GM18909 (cell line): Measurements from ENCODE around the gene ABCB9.
A peak's percentile ranks its signal among the peaks of the same experiment; 100 is the strongest.

ENCODE experiments used
- ATAC-seq: cut with Tn5 transposase; IDR thresholded peaks from one replicate; pipeline ENCODE4 v1.9.1; 2021; ENCODE audit warnings: mild to moderate bottlenecking; ENCODE audit not compliant: unreplicated experiment, poor library complexity

Gene ABCB9

DNA sequence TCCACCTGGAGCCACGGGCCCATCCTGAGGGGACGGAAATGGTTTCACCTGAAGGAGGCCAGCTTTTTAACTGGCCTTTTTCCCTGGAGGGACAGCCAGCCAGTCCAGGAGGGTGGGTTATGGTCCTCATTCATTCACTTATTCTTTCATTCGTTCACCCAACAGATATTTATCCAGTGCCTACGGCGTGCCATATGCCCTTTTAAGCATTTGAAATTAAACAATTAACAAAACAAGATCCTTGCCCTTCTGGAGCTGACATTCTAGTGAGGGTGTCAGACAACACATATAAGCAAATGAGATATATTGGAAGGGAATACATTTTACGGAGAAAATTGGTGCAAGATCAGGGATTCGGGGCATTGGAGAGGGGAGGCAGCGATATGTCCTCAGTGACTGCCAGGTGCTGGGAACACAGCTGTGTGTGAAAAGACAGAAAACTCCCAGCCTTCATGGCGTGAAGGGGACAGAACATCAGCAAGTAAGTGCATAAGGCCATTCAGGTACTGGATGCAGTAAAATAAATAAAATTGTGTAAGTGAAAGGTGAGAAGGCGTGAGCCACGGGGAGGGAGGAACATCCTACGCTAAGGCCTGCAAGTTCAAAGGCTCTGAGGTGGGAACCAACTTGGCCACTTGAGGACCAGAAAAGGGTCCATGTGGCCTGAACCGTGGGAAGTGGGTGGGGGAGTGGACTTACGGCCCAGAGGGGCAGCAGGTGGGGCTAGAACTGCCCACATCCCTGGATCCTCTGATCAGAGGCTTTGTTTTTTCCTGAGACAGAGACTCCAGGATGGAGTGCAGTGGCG, 684 bp upstream of the ABCB9 start:
- ATAC-seq = no peak

DNA sequence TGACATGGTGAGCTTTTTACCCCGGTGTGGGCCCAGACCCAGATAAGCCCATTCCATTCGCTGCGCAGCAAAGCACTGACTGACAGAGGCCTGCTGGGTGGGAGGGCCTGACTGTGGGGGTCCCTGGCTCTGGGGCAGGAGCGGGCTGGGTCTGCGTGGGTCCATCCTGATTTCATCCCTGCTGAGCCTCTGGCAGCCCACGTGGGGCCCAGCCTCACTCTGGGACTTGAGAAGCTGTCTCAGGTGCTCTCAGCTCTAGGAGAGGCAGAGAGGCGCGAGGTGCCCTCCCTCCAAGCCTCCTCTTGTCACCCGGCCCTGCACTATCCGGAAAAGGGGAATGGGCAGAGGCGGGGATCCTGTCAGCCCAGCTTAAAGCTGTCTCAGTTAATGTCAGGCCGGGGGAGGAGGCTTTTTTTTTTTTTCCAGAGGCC, 927 bp downstream of the ABCB9 start:
- no peak for ATAC-seq

DNA sequence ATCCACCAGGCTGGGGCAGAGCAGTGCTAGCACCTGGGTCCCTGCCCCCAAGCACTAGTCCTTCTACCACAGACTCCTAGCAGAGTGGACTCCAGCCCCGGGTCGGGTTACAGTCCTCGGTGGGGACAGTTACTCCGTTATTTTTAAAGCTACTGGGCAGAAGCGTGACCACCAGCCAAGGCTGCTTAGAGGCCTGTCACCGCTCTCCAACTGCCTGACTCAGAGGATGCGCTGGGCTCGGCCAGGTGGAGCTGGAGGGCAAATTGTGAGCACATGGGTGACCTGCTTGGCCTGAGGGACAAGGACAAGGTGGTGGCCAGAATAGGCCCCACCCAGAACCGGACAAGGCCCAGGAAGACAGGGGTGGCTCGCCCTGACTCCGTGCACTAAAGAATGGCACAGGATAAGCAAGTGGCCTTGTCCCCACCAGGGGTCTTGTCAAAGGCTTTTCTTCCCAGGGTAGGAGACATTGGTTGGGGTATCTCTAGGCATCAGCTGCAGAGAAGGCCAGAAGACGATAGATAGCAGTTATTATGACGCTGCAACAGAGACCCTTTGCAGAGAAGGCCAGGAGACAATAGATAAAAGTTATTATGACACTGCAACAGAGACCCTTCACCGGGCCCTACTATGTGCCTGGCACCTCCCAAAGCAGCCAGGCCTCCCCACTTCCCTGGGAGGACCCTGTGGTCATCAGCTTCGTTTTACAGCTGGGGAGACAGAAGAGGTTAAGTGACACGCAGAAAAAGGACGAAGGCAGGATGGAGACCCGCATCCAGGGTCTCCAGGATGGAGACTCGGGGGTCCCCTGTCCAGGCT, 1.6 kb downstream of the ABCB9 start:
- ATAC-seq = no peak

DNA sequence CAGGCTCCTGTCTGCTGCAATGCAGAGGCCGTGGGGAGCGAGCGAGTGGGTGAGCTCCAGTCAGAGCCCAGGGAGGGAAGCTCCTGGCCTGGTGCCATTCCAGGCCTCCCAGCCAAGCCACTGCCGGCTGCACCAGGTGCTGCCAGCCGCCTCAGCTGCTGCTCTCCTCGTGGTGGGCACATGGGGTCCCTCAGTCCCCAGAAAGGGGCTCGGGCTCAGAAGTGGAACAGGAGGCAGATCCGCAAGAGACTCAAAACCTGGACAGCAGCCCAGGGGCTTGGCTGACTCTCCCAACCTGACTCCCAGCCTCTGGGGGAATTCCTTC, 2.4 kb downstream of the ABCB9 start:
- ATAC-seq = no peak

DNA sequence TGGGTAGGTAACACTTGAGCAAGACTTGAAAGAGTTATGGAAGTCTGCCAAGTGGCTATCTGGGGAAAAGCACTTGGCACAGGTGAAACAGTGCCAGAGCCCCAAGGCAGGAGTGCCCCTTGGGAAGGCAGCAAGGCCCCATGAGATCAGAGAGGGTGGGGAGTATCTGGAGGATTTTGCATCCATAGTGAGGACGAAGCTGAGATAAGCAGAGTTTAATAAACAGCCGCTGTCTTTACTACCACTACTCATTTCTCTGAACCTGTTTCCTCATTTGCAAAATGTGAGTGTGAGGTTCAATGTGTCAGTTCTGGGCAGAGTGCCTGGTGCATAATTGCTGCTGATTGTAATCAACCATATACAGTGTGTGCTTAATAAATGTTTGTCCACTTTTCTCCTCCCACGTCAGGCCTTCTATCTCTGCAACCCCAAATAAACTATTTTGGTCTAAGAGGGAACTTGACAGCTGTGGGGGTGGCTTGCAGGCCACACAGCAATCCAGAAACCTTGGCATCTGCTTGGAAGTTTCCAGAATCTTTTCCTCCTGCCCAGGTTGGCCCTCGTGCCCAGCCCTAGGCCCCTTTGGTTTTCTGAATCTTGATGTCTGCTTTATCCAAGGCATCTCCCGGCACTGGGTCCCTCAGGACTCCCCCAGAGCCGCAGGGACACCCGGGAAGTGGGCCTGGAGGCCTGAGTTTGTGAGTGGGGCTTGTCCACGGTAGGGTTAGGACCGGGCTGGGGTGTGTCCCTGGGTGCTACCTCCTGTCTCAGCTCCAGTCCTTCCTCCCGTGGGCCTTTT, 4.5 kb downstream of the ABCB9 start:
- ATAC-seq = no peak

DNA sequence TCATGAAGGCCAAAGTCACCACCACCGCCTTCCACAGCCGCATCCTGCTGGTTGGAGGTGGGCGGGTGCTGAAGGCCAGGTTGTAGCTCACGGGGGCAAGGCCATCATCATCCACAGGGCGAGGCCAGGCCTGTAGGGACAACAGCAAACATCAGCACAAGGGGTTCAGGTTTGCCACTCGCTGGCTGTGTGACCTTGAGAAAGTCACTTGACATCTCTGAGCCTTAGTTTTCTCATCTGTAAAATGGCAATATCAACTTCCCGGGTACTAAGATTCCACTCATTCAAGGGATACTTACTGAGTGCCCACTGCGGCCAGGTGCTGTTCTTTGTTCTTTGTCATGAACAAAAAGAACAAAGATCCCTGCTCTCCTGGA, 6.1 kb downstream of the ABCB9 start:
- ATAC-seq = no peak

DNA sequence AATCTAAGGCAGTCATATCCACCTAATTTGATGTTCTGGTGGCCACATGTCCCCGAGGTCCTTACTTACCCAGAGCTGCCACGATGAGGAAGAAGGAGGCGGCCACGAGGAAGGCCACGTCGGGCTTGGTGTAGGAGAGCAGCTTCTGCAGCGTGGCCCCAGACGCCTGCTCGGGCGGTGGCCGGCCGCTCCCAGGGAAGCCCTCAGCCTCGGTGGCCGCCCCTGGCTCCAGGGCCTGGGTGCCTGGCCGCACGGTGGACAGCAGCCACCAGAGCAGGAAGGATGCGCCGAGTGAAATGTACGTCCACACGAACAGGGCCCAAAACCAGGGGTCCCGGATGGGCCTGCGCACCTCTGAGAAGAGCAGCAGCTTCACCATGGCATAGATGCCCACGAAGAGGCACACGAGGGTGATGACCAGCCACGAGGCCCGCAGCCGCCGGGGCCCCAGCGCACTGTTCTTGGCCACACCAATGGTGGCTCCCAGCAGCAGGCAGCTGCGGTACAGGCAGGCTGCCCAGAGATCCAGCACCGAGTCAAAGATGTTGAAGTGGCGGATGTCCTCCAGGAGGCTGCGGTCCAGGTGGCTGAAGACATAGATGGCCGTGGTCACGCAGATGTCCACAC, 6.6 kb downstream of the ABCB9 start:
- ATAC-seq = no peak

DNA sequence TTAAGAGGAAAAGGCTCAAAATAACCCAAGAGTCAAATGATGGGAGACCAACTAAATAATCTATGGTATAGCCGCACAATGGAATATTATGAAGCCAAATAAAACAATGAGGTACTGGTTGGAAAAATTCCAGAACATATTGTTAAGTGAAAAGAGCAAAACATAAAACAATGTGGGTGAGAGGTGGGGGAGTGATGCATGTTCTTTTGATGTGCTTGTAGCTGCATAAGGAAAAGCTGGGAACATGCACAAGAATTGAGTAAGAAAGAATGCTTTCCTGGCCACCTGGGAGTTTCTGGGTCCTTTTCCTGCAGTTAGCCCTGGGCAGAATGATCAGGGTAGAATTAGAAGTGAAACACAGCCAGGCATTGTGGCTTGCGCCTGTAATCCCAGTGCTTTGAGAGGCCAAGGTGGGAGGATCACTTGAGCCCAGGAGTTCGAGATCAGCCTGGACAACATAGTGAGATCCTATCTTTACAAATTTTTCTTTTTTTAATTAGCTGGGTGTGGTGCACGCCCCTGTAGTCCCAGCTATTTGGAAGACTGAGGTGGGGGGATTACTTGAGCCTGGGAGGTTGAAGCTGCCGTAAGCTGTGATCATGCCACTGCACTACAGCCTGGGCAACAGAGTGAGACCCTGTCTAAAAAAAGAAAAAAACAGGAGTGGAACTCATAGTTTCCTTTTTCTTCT, 7.9 kb downstream of the ABCB9 start:
- no peak for ATAC-seq

DNA sequence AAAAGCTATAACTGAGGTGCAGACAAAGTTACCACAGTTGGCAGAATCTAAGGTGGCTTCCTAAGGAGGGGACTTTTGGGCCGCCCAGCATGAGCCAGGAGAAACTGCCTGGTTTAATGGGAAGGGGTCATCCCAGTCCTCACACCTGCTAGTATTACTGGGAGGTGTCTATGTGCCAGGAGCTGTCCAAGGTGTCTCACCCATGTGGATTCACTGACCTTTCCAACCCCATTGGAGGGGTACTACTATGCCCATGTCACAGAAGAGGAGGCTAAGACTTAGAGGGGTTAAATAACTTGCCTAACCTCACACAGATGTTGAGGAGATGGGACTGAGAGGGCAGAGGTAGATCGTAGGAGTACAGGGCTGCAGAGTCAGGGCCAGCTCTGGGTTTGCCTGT, 10.2 kb downstream of the ABCB9 start:
- ATAC-seq = no peak

DNA sequence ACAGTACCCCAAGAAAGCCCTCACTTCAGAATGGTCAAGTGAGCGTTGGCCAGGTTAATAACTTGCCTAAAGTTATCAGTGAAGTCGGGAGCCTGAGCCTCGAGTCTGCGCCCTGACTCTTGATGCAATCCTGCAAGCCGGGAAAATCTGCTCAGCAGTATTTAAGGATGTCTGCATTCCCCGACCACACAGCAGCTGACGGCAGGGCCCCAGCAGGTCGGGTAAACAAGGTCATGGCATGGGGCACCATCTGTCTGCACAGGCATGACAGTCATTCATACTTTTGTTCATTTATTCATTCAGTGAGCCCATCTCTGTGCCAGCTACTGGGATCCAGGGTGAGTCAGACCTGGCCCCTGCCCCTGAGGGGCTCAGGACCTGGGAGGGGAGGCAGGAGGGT, 11.1 kb downstream of the ABCB9 start:
- ATAC-seq = no peak

DNA sequence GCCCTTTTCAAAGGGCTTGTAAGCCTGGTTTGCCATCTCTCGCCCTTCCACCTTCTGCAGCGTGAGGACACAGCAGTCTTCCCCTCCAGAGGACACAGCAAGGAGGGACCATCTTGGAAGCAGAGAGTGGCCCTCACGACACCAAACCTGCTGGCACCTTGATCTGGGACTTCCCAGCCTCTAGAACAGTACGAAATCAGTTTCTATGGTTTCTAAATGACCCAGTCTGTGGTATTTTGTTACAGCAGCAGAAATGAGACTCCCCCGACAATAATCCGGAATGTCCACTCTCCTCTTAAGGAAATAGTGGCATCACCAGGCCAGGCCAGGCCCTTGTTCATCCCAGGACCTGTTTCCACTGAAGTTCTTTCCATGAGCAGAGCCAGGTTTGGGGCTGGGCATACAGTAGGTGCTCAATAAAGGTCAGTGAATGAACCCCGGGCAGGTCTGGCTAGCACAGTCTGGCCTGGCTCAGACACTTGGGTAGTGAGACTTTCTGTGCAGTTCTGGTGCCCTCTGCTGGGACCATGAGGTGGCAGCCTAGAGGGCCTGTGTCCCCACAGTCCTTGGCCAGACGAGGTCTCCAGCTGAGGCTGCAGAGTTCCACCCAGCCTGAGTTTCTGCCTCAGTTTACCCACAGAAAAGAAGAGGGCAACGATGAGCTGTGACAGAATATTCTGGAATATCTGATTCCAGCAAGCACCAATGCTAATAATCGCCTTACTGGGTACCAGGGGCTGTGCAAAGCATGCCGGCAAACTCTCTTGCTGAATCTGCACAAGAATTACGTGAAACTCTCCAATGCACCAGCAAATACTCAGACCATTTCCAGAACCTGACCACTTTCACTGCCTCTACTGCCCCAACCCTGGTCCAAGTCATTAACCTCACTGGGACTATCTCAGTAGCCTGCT, 14.0 kb downstream of the ABCB9 start:
- peak; percentile 73 for ATAC-seq

DNA sequence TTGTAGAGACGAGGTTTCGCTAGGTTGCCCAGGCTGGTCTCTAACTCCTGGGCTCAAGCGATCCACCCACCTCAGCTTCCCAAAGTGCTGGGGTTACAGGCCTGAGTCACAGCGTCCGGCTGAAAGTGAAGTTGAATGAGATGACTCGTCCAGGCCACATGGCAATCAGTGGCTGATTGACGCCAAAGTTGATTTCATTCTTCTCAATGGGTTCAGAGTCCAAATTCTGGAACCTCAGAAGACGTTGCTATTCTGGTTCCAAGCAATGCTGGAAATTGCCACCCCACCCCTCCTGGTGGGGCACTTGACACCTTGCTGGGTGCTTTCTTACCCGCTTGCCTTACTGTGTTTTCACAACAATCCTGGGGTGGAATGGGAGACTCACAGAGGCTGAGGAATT, 14.9 kb downstream of the ABCB9 start:
- no peak for ATAC-seq

DNA sequence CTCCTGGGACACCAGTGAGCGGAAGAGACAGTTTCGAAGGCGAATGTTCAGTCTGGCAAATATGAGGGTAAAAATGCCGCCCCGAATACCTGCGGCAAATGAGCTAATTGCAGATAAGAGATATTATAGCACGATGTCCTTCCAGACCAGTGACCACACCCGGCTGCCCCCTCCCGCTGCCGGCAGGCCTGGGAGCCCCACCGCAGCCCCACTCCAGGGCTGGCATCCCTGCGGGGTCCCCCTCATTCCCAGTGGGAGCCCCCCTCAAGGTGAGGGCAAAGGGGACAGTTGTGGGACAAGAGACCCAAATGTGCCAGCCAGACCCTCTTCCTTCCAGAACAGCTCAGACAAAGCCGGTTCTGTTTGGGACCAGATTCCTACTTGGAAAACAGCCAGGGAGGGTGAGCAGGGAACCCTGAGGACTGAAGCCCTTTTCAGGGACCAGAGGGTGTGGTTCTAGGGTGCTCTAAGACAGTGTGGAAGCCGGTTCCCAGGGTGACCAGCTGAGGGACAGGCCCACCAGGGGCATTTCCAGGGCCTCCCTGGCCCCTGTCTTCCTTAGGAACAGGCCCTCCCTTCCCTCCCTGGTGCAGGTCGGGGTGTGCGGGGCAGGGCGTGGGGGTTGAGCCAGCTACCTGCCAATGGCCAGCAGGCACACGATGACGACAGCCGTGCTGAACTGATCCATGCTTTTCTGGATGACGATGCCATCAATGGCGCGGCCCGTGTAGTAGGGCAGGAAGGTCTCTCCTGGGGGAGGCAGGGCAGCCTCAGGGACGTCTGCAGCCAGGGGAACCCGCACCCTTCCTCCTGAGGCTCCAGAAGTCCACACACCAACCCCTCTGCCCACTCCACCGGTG, 16.2 kb downstream of the ABCB9 start:
- no peak for ATAC-seq

DNA sequence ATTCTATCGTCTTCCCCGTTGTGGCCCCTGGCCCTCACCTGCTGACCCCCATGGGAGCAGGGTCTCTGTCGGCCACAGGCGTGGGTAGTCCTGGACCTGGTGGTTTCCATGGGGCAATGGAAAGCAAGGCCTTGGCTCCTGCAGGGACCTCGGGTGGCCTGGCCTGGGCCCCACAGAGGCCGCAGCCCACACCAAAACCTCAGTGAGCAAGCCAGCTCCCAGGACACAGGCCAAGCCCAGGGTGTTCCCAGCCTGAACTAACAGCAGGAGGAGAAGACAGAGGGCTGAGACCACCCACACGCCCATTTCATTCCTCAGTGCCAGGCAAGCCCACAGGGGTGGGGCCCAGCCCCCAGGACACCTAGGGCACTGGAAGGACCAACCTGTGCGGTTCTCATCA, 16.9 kb downstream of the ABCB9 start:
- ATAC-seq = no peak

DNA sequence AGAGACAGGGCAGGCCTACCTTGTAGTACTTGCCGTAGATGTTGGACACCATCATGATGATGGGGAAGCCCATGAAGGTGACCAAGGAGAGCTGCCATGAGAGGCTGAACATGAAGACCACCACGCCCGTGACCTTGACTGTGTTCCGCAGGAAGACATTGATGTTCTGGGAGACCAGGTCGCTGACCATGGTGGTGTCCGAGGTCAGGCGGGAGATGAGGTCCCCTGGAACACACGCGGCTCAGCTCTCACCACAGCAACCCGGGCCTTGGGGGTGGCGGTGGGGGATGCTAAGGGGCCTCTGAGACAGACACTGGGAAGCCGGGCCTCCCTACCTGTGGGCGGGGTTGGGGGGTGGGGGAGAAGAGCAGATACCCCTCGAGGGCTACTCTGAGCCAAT, 17.7 kb downstream of the ABCB9 start:
- no peak for ATAC-seq

DNA sequence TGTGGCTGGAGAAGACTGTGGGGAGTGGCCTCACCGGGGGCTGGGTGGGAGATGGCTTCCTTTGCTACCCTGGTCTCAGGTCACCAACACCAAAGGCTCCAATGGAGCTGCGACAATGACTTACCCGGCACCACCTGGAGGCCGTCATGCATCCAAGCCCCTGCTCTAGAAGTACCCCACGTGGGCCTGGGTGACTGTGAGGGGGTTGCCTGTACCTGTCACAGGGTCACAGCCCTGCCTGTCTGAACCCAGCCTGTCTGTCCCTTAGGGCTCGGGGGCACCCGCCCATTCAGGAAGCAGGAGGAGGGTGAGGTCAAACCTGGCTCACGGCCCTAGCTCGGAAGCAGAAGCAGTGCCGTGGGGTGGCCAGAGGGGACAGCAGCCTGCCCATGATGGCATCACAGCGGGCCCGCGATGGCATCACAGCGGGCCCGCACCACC, 18.9 kb downstream of the ABCB9 start:
- no peak for ATAC-seq

DNA sequence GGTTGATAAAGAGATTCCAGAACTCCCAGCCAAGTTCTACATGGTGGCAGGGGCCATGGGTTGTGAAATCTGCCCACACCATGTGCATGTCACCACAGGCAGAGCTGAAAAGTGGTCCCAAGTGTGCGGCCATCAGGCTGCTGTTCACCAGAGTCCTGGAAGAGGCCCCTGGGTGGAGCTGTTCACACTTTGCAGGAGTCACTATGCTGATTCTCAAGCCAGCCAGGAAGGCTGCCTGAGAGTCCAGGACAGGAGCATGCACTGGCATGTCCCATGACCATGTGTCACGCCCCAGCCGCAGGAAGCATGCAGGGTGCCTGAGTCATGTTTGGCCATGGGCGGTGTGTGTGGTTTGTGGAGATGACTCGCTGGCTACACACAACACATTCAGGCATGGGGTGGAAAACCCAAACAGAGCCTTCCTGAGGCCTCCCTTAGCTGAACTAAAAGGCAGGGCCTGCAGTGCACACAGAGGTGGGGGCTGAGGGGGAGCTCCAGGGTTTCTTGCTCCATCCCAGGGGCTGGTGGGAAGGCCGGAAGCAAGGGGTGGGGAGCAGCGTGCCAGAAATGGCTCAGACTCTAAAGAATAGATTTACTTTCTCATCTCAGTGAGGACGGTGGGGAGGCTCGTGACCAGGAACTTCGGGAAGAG, 19.4 kb downstream of the ABCB9 start:
- ATAC-seq = peak; percentile 70
